Dedifferentiated amniotic fluid mesenchymal stem cell (primary cell): ENCODE data around the gene PLCL2.

ENCODE experiments used
- DNase-seq: peaks from one replicate; pipeline ENCODE4 v3.0.0-alpha.2; 2016; ENCODE audit errors: extremely low spot score

The PLCL2 gene

GRCh38 chr3:16890597-16891333 is 6.0 kb downstream of the PLCL2 start:
- DNase-seq = no peak

GRCh38 chr3:16893618-16894200 is 9.0 kb downstream of the PLCL2 start:
- DNase-seq = no peak

GRCh38 chr3:16896094-16896627 is 11.4 kb downstream of the PLCL2 start:
- DNase-seq = no peak

- no peak for DNase-seq
Observed at GRCh38 chr3:16896820-16897219, 12.1 kb downstream of the PLCL2 start.

- no peak for DNase-seq
Observed at GRCh38 chr3:16897254-16897926, 12.6 kb downstream of the PLCL2 start.

- DNase-seq = no peak
Observed at GRCh38 chr3:16898595-16899395, 14.0 kb downstream of the PLCL2 start.

- DNase-seq = no peak
Observed at GRCh38 chr3:16899919-16900318, 15.2 kb downstream of the PLCL2 start.

GRCh38 chr3:16900779-16901440 is 16.2 kb downstream of the PLCL2 start:
- no peak for DNase-seq

- DNase-seq = no peak
Observed at GRCh38 chr3:16904423-16905417, 20.0 kb downstream of the PLCL2 start.

GRCh38 chr3:16905704-16906103 is 20.9 kb downstream of the PLCL2 start:
- DNase-seq = no peak

GRCh38 chr3:16906682-16907081 is 21.9 kb downstream of the PLCL2 start:
- peak; percentile 54 for DNase-seq

GRCh38 chr3:16907243-16907642 is 22.5 kb downstream of the PLCL2 start:
- no peak for DNase-seq

GRCh38 chr3:16908016-16908807 is 23.5 kb downstream of the PLCL2 start:
- no peak for DNase-seq

GRCh38 chr3:16908896-16909295 is 24.1 kb downstream of the PLCL2 start:
- DNase-seq = no peak

GRCh38 chr3:16909802-16910201 is 25.0 kb downstream of the PLCL2 start:
- DNase-seq = no peak

GRCh38 chr3:16910207-16910606 is 25.5 kb downstream of the PLCL2 start:
- DNase-seq = no peak

- DNase-seq = no peak
Observed at GRCh38 chr3:16911916-16912315, 27.2 kb downstream of the PLCL2 start.

GRCh38 chr3:16912400-16913263 is 27.9 kb downstream of the PLCL2 start:
- DNase-seq = no peak

GRCh38 chr3:16913264-16913580 is 28.5 kb downstream of the PLCL2 start:
- no peak for DNase-seq
